GM19035 (cell line): Measurements from ENCODE around the gene ITPK1.

Experiments
- ATAC-seq: cut with Tn5 transposase; IDR thresholded peaks from one replicate; pipeline ENCODE4 v1.9.1; 2021; ENCODE audit not compliant: unreplicated experiment

The ITPK1 gene

GRCh38 chr14:93045965-93046704 lies 69.6 kb downstream of the ITPK1 start:
- ATAC-seq: no peak

GRCh38 chr14:93045211-93045674 lies 70.5 kb downstream of the ITPK1 start:
- ATAC-seq: no peak

GRCh38 chr14:93044556-93044955 lies 71.2 kb downstream of the ITPK1 start:
- ATAC-seq: no peak

- no peak for ATAC-seq
Measured at GRCh38 chr14:93044121-93044520, 71.6 kb downstream of the ITPK1 start.

- no peak for ATAC-seq
Measured at GRCh38 chr14:93042968-93043940, 72.5 kb downstream of the ITPK1 start.

GRCh38 chr14:93041830-93042229 lies 73.9 kb downstream of the ITPK1 start:
- ATAC-seq: no peak

GRCh38 chr14:93040982-93041381 lies 74.7 kb downstream of the ITPK1 start:
- ATAC-seq: no peak

- no peak for ATAC-seq
Measured at GRCh38 chr14:93040443-93040842, 75.3 kb downstream of the ITPK1 start.

GRCh38 chr14:93039649-93040315 lies 75.9 kb downstream of the ITPK1 start:
- no peak for ATAC-seq

GRCh38 chr14:93037351-93037750 lies 78.4 kb downstream of the ITPK1 start:
- no peak for ATAC-seq

- no peak for ATAC-seq
Measured at GRCh38 chr14:93036652-93037345, 78.9 kb downstream of the ITPK1 start.

GRCh38 chr14:93035917-93036651 lies 79.6 kb downstream of the ITPK1 start:
- no peak for ATAC-seq

GRCh38 chr14:93035585-93035916 lies 80.2 kb downstream of the ITPK1 start:
- ATAC-seq: no peak

GRCh38 chr14:93034671-93034994 lies 81.1 kb downstream of the ITPK1 start:
- ATAC-seq: no peak

- no peak for ATAC-seq
Measured at GRCh38 chr14:93033983-93034670, 81.6 kb downstream of the ITPK1 start.

GRCh38 chr14:93033084-93033982 lies 82.4 kb downstream of the ITPK1 start:
- ATAC-seq: no peak

GRCh38 chr14:93032421-93032936 lies 83.2 kb downstream of the ITPK1 start:
- ATAC-seq: no peak

GRCh38 chr14:93031505-93032315 lies 84.0 kb downstream of the ITPK1 start:
- ATAC-seq: no peak
